IPS DF 19.7 (cell line): ENCODE measurements around the gene FMR1NB.

Experiments used
- DNase-seq: peaks from one replicate; pipeline ENCODE4 v3.0.0-alpha.2; 2013; ENCODE audit warnings: low read depth, low spot score

The FMR1NB gene, protein sequence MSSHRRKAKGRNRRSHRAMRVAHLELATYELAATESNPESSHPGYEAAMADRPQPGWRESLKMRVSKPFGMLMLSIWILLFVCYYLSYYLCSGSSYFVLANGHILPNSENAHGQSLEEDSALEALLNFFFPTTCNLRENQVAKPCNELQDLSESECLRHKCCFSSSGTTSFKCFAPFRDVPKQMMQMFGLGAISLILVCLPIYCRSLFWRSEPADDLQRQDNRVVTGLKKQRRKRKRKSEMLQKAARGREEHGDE

DNA sequence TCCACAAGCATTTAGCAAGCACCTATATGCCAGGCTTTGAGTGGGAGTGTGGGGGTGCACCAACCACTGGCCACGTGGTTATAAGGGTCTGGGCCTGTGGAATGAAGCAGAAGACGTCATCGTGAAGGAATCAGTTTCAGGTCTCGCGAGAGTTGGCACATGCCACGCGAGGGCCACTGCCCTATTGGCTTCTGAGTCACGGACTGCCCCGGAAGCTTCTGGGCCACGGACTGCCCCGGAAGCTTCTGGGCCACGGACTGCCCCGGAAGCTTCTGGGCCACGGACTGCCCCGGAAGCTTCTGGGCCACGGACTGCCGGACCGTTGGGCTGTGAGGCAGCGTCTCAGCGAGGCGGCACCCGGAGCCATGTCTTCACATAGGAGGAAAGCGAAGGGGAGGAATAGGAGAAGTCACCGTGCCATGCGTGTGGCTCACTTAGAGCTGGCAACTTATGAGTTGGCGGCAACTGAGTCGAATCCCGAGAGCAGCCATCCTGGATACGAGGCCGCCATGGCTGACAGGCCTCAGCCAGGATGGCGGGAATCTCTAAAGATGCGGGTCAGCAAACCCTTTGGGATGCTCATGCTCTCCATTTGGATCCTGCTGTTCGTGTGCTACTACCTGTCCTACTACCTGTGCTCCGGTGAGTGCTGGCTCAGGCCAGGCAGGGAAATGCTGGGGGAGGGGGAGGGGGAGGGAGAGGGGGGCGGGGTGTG, at the start of gene FMR1NB:
Gene FMR1NB (plus strand): TSS at position 300 of the 715 bp plus-strand sequence. CDS start 66 bp downstream, at position 366.
- DNase-seq = no peak

DNA sequence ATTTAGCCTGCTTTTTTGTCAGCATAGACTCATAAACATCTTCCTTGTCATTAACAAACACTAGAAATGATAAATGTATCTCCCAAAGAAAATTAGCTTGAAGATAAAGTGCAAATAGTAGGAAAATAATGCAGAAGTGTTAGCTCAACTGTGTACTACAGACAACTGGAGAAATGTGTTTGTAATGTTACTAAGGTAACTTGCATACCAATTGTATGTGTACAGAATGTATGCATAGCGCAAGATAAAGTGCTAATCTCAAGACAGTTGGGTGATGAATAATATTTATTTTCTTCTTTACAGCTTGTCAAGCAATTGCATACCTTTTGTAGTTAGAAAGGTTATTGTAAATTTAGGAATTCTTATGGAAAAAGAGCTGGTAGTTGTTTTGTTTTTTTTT, 47.3 kb upstream of the FMR1NB start:
- no peak for DNase-seq

DNA sequence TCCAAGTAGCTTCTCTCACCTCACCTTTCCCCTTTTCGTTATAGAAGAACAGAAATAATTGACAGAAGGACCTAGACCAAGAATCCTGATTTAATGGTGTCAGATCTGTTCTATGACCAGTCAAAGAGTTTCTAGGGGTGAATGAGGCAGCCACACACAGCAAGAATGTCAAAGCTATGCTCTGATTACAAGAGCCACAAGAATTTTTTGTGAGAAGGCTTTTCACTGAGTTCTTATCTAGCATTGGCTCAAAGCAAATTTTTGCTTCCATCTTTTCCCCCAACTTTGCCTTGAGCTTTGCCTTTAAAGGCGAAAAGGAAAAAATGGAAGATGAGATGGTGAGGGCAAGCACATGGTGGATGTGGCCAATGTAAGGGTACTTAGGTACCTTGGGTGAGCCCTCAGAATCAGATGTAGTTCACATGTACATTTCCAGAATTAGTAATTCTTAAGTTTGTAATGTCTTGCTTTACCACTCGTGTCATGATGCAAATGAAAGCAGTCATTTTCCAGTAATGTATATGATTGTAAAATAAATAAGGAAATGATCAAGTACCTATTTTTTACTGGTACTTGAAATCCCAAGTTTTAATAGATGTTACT, 45.9 kb upstream of the FMR1NB start:
- no peak for DNase-seq

DNA sequence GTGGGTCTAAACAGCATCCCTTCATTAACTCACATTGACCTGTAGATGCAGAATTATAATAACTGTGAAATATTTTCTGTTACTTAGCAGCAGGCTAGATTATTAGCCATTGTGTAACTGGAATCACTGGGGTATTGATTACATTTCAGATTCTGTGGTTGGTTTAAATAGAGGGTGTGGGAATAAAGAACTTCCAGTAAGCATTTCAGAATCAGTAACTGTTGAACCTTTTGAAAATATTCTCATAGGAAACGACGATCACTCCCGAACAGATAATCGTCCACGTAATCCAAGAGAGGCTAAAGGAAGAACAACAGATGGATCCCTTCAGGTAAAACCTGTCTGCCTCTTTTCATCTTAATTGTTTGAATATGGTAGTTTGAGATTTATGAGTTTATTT, 35.9 kb upstream of the FMR1NB start:
- no peak for DNase-seq

DNA sequence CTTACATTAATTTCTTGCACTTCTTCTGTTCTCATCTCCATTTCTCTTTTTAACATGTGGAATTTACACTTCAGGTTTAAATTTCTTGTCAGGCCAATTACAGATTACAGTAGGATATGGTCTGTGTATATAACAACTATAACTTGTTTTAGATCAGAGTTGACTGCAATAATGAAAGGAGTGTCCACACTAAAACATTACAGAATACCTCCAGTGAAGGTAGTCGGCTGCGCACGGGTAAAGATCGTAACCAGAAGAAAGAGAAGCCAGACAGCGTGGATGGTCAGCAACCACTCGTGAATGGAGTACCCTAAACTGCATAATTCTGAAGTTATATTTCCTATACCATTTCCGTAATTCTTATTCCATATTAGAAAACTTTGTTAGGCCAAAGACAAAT, 32.6 kb upstream of the FMR1NB start:
- no peak for DNase-seq

DNA sequence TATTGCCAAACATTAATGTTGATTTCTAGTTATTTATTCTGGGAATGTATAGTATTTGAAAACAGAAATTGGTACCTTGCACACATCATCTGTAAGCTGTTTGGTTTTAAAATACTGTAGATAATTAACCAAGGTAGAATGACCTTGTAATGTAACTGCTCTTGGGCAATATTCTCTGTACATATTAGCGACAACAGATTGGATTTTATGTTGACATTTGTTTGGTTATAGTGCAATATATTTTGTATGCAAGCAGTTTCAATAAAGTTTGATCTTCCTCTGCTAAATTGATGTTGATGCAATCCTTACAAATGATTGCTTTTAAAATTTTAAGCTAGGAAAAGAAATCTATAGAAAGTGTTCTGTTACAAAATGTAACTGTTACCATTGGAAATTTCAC, 30.8 kb upstream of the FMR1NB start:
- DNase-seq = no peak

DNA sequence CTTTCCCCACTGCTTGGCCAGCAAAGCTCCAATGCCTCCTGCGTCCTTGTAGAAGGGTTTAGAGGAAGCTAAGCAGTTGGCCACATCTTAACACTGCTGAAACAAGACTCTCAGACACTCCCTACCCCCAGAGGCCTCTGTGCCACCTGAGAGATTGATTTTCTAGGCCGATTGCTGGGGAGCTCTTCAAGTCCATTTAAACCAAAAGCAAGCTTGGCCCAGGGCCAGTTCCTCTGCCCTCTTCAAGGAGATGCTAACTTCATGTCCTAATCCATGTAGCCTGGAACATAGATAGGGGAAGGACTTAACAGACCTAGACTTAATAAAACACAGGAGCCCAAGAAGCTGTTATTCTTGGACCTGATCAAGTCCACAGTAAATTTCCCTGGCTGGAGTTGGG, 27.2 kb upstream of the FMR1NB start:
- DNase-seq = no peak

DNA sequence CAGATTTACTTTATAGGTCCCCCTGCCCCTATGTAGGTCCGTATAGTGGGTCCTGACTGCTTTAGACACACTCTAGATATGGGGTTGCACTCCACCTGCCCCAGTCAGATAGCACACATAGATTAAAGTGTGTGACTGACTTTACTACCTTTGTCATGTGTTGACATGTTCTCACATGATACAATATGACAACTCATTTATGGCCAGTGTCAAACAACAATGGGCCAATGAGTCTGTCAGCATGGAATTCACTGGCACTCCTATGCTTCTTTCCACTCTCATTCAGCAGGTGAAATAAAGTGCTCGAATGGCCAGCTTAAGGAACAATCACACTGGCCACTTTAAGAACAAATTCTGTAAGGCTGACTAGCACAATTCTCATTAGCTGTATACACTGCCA, 23.8 kb upstream of the FMR1NB start:
- DNase-seq = no peak

DNA sequence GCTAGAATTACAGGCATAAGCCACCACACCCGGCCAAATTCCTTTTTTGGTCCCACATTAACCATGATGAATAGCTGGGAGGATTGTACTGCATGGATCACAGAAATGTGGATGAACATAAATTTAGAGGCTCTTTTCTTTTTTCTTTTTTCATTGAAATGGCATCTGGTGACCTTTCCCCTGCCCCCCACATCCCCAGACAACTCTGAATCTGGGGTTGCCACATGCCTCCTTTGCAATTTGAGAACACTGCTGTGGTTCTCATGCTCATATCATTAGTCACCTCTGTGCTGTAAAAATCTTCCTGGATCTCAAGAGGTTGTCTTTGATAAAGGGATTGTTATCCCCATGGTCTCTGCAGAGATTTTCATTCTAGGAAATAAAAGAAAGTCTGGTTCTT, 22.8 kb upstream of the FMR1NB start:
- DNase-seq = no peak

DNA sequence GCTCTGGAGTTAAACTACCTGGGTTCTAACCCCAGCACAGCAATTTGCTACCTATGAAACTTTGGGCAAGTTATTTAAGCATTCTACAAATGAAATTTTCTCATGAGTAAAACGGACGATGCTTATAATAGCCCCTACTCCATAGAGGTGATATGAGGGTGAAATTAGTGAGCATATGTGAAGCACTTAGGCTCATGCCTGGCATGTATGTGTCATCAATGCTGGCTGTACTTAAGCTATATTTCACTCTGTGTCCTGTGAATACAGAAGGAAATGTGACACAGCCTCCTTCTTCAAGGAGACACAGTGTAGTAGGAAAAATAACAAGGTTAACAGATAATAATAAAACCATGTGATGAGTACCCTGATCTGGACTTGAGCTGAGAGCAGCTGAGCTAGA, 20.4 kb upstream of the FMR1NB start:
- no peak for DNase-seq

DNA sequence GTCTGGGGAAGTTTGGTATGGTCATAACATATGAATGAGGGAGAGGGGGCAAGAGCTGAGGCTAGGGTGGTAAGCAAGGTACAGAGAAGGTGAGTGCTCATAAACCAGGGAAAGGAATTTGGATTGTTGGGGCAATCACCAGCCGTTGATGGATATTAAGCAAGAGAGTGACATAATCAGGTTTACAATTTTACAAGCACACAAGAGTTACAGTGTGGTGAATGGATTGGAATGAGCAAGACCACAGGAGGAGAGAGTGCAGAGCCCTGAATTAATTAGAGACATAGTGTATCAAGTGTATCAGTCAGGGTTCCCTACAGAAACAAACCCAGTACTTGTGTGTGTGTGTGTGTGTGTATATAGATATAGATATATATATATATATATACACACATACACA, 18.7 kb upstream of the FMR1NB start:
- DNase-seq = no peak

DNA sequence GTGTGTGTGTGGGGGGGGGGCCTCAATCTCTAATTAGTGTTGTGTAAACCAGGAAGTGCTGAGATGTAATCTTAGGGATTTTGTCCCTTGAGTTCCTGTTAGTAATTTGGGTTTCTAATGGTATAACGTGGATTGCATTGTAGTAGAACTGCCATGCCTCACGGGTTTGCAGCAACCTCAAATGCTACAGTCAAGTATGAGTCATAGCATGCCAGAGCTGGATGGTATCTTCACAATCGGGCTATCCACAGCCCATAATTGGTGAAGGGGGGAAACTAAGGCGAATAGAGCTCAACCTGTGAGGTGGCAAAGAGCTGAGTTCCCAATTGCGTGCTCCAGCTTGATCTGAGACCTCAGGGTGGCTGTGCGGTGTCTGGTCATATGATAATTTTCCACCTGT, 2.2 kb upstream of the FMR1NB start:
- DNase-seq = no peak

DNA sequence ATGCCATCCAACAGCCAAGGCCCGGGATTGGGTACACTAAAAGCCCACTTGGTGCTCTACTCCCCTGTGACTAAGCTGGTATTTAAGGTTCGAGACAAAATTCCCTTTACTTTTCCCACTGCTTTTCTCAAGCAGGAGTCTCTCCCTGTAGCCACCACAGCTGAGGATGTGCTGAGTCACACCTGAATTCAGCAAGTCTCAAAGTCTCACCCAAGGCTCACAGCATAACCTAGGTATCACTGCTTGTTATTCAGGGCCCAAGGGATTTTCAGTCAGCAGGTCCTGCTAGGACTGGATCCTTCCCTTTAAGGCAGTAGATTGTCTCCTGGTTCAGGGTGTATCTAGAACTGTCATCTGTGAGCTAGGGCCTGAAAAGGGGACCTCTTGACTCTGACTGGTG, 39.2 kb downstream of the FMR1NB start:
- DNase-seq = no peak

DNA sequence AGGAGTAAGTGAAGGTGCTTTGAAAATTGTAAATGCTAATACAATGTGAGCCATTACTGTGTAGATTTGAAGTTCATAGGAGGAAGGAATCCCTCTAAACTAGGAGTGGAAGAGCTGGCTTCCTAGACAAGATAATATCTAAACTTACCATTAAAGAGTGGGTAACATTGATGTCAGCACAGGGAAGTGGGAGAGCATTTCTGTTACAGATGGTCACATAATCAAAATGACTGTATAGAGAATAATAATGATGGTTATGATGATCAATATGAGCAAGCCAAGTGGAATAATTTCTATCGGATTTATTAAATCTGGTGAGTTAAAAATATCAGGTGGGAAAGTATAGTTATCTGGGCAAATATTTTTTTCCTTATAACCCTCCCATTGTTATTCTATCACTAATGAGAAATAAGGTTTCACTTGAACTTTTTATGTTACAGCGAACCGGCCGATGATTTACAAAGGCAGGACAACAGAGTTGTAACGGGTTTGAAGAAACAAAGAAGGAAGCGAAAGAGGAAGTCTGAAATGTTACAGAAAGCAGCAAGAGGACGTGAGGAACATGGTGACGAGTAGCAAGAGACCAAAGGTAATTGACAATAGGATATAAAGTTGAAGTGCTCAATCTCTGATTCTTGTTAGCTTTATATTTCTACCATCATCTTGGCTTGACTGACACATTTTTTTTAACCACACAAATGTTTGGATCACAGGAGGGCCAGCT, 43.5 kb downstream of the FMR1NB start:
- DNase-seq = no peak

DNA sequence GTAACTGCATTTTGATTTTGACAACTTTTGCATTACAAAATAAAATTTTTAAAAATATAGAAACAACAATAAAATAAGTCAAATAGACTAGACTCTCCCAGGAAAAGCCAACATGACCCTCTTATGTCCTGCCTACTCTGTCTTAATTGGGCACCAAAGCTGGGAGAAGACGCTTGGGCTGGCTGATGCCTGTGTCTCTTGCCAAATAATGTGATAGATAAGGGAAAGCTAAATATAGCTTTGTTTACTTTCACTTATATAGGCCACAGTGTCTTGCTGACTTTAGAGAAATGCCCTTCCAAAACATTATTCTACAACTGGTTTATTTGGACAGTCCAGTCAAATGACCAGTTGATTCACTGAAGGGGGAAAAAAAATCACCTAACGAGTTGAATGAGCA, 54.2 kb downstream of the FMR1NB start:
- no peak for DNase-seq

DNA sequence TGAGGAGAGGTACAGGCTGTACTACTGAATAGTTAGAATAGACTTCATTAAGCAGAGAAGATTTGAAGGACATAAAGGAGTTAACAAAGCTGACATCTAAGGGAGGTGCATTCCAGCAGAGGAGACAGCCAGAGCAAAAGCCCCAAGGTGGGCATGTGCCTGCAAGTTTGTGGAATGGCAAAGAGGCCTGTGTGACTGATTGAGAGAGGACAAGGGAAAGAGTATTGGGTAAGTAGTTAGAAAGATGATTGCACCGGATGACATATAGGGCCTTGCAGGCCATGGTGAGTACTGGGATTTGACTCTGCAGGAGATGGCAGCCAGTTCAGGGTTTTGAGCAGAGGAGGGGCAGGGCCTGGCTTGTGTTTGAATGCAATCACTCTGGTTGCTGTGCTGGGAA, 55.9 kb downstream of the FMR1NB start:
- no peak for DNase-seq

DNA sequence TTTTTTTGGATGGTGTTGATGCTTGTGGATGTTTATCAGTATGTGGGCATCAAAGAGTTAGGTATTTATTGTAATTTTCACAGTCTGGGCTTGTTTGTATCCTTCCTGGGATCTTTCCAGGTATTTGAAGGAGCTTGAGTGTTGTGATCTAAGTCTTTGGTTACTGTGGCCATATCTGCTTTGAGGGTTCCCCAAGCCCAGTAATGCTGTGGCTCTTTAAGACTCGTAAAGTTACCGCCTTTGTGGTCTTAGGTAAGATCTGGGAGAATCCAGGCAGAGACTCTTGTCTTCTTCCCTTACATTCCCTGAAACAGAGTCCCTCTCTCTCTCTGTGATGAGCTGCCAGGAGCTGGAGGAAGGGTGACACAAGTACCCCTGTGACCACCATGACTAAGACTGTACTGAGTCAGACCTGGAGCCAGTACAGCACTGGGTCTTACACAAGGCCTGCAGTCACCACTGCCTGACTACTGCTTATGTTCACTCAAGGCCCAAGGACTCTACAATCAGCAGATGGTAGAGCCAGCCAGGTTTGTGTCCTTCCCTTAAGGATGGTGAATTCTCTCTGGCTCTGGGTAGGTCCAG, 62.2 kb downstream of the FMR1NB start:
- DNase-seq = no peak

DNA sequence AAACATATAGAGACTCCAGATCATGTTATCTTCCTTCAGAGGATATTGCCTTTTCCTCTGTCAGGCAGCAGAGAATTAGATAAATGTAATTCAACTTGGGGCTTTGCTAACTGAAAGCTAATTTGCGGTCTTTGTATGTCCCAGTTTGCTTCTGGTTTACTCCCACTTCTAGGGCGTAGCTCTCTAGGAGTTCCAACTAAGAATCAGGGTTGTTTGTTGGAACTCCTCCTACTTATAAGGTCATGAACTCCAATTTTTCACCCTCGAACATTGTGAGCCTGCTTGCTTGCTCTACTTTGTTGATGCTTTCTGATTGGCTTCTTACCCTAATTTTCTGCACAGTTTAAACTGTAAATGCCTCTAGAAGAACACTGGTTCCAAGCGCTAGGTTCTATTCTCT, 66.1 kb downstream of the FMR1NB start:
- no peak for DNase-seq

DNA sequence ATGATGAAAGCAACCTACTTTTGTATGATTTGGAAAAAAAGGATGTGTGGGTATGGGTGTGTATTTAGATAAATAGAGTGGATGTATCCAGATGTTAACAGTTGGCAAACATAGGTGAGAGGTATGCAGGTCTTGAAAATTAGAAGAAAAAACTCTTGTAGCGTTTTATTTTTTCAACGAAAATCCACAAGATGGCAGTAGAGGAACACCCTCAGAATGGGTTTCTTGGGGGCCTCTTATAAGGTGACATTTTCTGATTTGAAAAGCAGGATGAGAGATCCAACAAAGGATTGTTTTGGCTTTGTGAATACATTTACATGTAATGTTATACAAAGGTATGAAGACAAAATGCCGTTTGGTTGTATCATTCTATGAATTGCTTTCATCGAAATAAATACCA, 68.3 kb downstream of the FMR1NB start:
- DNase-seq = no peak

DNA sequence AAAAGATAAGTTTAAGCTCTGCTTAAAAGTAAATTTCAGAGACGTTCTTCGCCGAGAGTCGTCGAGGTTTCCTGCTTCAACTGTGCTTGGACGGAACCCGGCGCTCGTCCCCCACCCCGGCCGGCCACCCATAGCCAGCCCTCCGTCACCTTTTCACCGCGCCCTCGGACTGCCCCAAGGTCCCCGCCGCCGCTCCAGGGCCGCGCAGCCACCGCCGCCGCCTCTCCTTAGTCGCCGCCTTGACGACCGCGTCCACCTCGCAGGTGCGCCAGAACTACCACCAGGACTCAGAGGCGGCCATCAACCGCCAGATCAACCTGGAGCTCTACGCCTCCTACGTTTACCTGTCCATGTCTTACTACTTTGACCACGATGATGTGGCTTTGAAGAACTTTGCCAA, 70.8 kb downstream of the FMR1NB start:
- no peak for DNase-seq

DNA sequence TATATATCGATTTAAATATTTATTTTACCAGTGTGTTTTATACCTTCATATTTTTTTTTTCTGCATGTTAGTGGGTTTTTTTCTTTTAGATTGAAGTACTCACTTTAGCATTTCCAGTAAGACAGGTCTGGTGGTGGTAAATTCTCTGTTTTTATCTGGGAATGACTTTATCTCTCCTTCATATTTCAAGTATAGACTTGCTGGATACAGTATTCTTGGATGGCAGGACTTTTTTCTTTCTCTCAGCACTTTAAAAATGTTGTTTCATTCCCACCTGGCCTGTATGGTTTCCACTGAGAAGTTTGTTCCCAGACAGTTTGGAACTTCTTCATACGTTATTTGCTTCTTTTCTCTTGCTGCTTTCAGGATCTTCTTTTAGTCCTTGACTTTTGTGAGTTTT, 86.1 kb downstream of the FMR1NB start:
- DNase-seq = no peak
